ENCODE measurements around the gene FOXN3.

GRCh38 chr14:89458713-89459420, 41.8 kb upstream of the FOXN3 start:
- TF ChIP-seq, protein P1, sequence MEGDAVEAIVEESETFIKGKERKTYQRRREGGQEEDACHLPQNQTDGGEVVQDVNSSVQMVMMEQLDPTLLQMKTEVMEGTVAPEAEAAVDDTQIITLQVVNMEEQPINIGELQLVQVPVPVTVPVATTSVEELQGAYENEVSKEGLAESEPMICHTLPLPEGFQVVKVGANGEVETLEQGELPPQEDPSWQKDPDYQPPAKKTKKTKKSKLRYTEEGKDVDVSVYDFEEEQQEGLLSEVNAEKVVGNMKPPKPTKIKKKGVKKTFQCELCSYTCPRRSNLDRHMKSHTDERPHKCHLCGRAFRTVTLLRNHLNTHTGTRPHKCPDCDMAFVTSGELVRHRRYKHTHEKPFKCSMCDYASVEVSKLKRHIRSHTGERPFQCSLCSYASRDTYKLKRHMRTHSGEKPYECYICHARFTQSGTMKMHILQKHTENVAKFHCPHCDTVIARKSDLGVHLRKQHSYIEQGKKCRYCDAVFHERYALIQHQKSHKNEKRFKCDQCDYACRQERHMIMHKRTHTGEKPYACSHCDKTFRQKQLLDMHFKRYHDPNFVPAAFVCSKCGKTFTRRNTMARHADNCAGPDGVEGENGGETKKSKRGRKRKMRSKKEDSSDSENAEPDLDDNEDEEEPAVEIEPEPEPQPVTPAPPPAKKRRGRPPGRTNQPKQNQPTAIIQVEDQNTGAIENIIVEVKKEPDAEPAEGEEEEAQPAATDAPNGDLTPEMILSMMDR (IDR thresholded peaks at IDR 0.05; ENCODE audit: low read depth, low read length) = no peak
- no peak for TF ChIP-seq EZH2phosphoT487 (IDR thresholded peaks at IDR 0.05; ENCODE audit: low read depth)

Measured in OCI-LY3 (cell line).